SU-DHL-6 (cell line): Measurements from ENCODE around the gene CATSPER4.
A peak's percentile ranks its signal among the peaks of the same experiment; 100 is the strongest.

Experiments used
- H2AFZ ChIP-seq: fragments of 200-600 bp; sonication (generic); 2 replicates; pipeline ENCODE4 v1.6.1; 2014; ENCODE audit warnings: low read depth, mild to moderate bottlenecking, moderate library complexity, mixed read lengths, antibody characterized with exemption, low read length; ENCODE audit not compliant: severe bottlenecking
- H3F3A ChIP-seq: fragments of 200-600 bp; shearing (Covaris generic); 2 replicates; pipeline ENCODE4 v1.6.0; 2016; ENCODE audit warnings: antibody characterized with exemption, mild to moderate bottlenecking; ENCODE audit not compliant: insufficient read depth
- H3K27ac ChIP-seq: fragments of 200-600 bp; sonication (generic); 2 replicates; pipeline ENCODE4 v1.5.1; 2016; ENCODE audit warnings: low read depth, mild to moderate bottlenecking, low read length, moderate library complexity, mixed read lengths
- H3K27me3 ChIP-seq: fragments of 200-600 bp; sonication (generic), shearing (Covaris generic); 2 replicates; pipeline ENCODE4 v1.6.0; 2014; ENCODE audit warnings: mild to moderate bottlenecking, low read length
- H3K36me3 ChIP-seq: fragments of 200-600 bp; sonication (generic); 2 replicates; pipeline ENCODE4 v1.6.1; 2014; ENCODE audit warnings: mild to moderate bottlenecking, low read length, mixed read lengths
- H3K4me2 ChIP-seq: fragments of 300-600, 200-600 bp; shearing (Covaris generic), sonication (generic); 2 replicates; pipeline ENCODE4 v1.6.0; 2014; ENCODE audit warnings: low read length, low read depth, mild to moderate bottlenecking; ENCODE audit not compliant: poor library complexity, severe bottlenecking
- H3K4me3 ChIP-seq: fragments of 200-600 bp; sonication (generic); 2 replicates; pipeline ENCODE4 v1.5.1; 2014; ENCODE audit warnings: antibody characterized with exemption, low read length, mild to moderate bottlenecking, mixed read lengths; ENCODE audit not compliant: insufficient read depth, poor library complexity, severe bottlenecking
- H3K79me2 ChIP-seq: fragments of 200-600 bp; sonication (generic); 2 replicates; pipeline ENCODE4 v1.6.1; 2014; ENCODE audit warnings: mild to moderate bottlenecking, low read length, moderate library complexity; ENCODE audit not compliant: insufficient read depth
- H3K9ac ChIP-seq: fragments of 200-600 bp; sonication (generic); 2 replicates; pipeline ENCODE4 v1.7.0; 2014; ENCODE audit warnings: mild to moderate bottlenecking, low read length
- H3K9me2 ChIP-seq: fragments of 200-600 bp; sonication (generic); replicated peaks from 2 replicates; pipeline ENCODE4 v1.6.1; 2014; ENCODE audit warnings: low read length; ENCODE audit not compliant: insufficient read depth
- H3K9me3 ChIP-seq: fragments of 200-600 bp; sonication (generic); 2 replicates; pipeline ENCODE4 v1.6.1; 2014; ENCODE audit warnings: low read length, mixed read lengths; ENCODE audit not compliant: insufficient read depth
- H4K20me1 ChIP-seq: fragments of 200-600 bp; sonication (generic); 2 replicates; pipeline ENCODE4 v1.6.1; 2014; ENCODE audit warnings: low read depth, mild to moderate bottlenecking, antibody characterized with exemption, low read length, moderate library complexity, mixed read lengths
- CTCF ChIP-seq: fragments of 200-600 bp; sonication (generic); IDR thresholded peaks from one replicate; pipeline ENCODE4 v1.5.1; 2017; ENCODE audit warnings: antibody characterized with exemption, mild to moderate bottlenecking, low read length, moderate library complexity; ENCODE audit not compliant: insufficient read depth, poor library complexity, severe bottlenecking
- EZH2phosphoT487 ChIP-seq: fragments of 200-600 bp; sonication (generic), shearing (Covaris generic); conservative IDR thresholded peaks from 2 replicates; pipeline ENCODE4 v1.6.1; 2018; ENCODE audit warnings: mild to moderate bottlenecking, antibody characterized with exemption, low read length, moderate library complexity, mixed read lengths

CATSPER4 gene

GRCh38 chr1:26163684-26164035 is 26.7 kb upstream of the CATSPER4 start:
- no peak overlapping the region for H3K4me3 ChIP-seq
- TF ChIP-seq EZH2phosphoT487 = no peak
- TF ChIP-seq CTCF = no peak
- no peaks in the 10 kb centered on the region for H3K9me2 ChIP-seq
- H3K4me2 ChIP-seq = no peak overlapping the region
- H2AFZ ChIP-seq = no peak overlapping the region
- no peak overlapping the region for H3K9ac ChIP-seq
- H3K27ac ChIP-seq = no peak overlapping the region
- H3K27me3 ChIP-seq = no peaks in the 10 kb centered on the region
- H4K20me1 ChIP-seq = no peaks in the 10 kb centered on the region
- H3K9me3 ChIP-seq = no peaks in the 10 kb centered on the region
- no peaks in the 10 kb centered on the region for H3K79me2 ChIP-seq
- no peaks in the 10 kb centered on the region for H3K36me3 ChIP-seq
- H3F3A ChIP-seq = no peaks in the 10 kb centered on the region

- Histone ChIP-seq H3K27me3 (no peaks in the 10 kb centered on the region), H2AFZ (no peak overlapping the region)
Measured at GRCh38 chr1:26164036-26164860, 26.2 kb upstream of the CATSPER4 start.

GRCh38 chr1:26164861-26165842 is 25.2 kb upstream of the CATSPER4 start:
- TF ChIP-seq EZH2phosphoT487 (no peak), CTCF (no peak)
- Histone ChIP-seq H3K79me2 (peaks cover 3% of the 10 kb centered on the region), H3K27me3 (no peaks in the 10 kb centered on the region), H3K9me3 (no peaks in the 10 kb centered on the region), H3K4me2 (no peak overlapping the region), H3K27ac (no peak overlapping the region), H3K4me3 (no peak overlapping the region), H3K9me2 (no peaks in the 10 kb centered on the region), H3F3A (no peaks in the 10 kb centered on the region), H4K20me1 (no peaks in the 10 kb centered on the region), H3K9ac (no peak overlapping the region), H2AFZ (no peak overlapping the region), H3K36me3 (no peaks in the 10 kb centered on the region)

More at GRCh38 chr1:26164036-26164860, 26.2 kb upstream of the CATSPER4 start:
- peak; percentile 22 for TF ChIP-seq CTCF
- TF ChIP-seq EZH2phosphoT487 = no peak
- Histone ChIP-seq H3K4me3 (no peak overlapping the region), H4K20me1 (no peaks in the 10 kb centered on the region), H3K9me3 (no peaks in the 10 kb centered on the region), H3K4me2 (no peak overlapping the region), H3K79me2 (no peaks in the 10 kb centered on the region), H3K9ac (no peak overlapping the region), H3K27ac (no peak overlapping the region), H3K9me2 (no peaks in the 10 kb centered on the region), H3F3A (no peaks in the 10 kb centered on the region), H3K36me3 (no peaks in the 10 kb centered on the region)
